ENCODE results near the gene ROBO2.

DNA sequence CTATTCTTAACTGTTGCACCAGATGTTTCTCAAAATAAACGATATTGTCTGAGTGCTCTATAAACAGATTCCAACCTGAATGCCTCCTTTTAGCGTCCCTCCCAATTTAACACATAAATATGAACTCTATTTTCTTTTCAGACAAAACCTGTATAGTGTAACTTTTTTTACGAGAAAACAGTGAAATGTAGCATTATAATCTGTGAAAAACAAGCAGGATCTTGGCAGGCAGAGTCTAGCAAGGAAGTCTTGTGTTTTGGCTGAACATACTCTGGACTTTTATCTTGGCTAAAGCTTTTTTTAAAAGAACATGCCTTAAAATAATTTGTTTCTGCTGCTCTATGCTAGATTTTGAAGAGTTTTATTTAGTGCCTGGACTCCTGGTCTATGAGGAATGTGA is 150.5 kb downstream of the ROBO2 start:
- TF ChIP-seq EZH2 (IDR thresholded peaks at IDR 0.05; ENCODE audit: borderline replicate concordance, low read length): no peak
- TF ChIP-seq, protein P1, sequence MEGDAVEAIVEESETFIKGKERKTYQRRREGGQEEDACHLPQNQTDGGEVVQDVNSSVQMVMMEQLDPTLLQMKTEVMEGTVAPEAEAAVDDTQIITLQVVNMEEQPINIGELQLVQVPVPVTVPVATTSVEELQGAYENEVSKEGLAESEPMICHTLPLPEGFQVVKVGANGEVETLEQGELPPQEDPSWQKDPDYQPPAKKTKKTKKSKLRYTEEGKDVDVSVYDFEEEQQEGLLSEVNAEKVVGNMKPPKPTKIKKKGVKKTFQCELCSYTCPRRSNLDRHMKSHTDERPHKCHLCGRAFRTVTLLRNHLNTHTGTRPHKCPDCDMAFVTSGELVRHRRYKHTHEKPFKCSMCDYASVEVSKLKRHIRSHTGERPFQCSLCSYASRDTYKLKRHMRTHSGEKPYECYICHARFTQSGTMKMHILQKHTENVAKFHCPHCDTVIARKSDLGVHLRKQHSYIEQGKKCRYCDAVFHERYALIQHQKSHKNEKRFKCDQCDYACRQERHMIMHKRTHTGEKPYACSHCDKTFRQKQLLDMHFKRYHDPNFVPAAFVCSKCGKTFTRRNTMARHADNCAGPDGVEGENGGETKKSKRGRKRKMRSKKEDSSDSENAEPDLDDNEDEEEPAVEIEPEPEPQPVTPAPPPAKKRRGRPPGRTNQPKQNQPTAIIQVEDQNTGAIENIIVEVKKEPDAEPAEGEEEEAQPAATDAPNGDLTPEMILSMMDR (conservative IDR thresholded peaks at IDR 0.05 in 1 of 2, IDR thresholded peaks at IDR 0.05 in 1 of 2; ENCODE audit: extremely low read depth in 1 of 2, insufficient read depth in 1 of 2, low read depth in 1 of 2, low read length in 2 of 2): no peak
